ENCODE data around the gene FREY1. TPM values are rescaled to one million over a fixed set of nuclear protein-coding genes. Genes with fewer than 3 reads are reported as not detected.

Gene FREY1
- total RNA-seq, 2 experiments from 2014 or later = 5.7 to 6.0 TPM

DNA sequence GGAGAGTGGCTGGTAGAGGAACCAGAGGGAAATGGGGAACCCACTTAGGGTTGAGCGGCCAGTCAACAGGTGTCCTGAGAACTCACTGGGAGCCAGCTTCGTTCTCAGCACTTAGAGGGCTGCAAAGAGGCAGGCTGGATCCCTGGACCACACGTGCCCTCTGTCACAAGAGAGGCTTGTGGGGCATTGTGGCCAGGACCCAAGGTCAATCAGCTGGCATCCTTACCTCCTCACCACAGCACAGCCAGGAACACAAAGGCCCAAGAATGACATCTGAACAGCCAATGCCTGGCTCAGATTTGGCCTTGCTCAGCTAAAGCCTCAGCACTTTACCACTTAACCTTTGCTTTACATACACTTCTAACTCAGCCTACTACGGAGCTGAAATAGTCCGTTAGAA is 14.2 kb downstream of the FREY1 start:
- CTCF ChIA-PET = no interaction called here

GRCh38 chr11:45890886-45891550 is 16.1 kb downstream of the FREY1 start:
- intact Hi-C loops (cut with DNase I, micrococcal nuclease) = no loop called here
- peaks cover 39% of the 10 kb centered on the region for H3K27me3 Mint-ChIP-seq
- Histone ChIP-seq H3K27me3 (ENCODE audit: control insufficient read depth in 1 of 2, insufficient read depth in 2 of 2, low read length in 2 of 2) (peaks cover 14 to 19% of the 10 kb centered on the region in 2 experiments), H3K27ac (ENCODE audit: low read depth in 1 of 2, low read length in 2 of 2) (no peak overlapping the region), H3K4me3 (ENCODE audit: low read length) (no peak overlapping the region), H3K36me3 (ENCODE audit: insufficient read depth, low read length) (no peaks in the 10 kb centered on the region), H3K9me3 (ENCODE audit: control insufficient read depth in 1 of 2, insufficient read depth in 1 of 2, low read length in 2 of 2) (peaks cover 0 to 2% of the 10 kb centered on the region in 2 experiments), H3K4me1 (ENCODE audit: insufficient read depth, low read length) (peaks cover 2% of the 10 kb centered on the region)
- H3K4me1 Mint-ChIP-seq (ENCODE audit: low read depth) = no peaks in the 10 kb centered on the region
- DNase-seq = no peak
- POLR2A ChIA-PET = no interaction called here
- no peaks in the 10 kb centered on the region for H3K9me3 Mint-ChIP-seq
- TF ChIP-seq, protein P1, sequence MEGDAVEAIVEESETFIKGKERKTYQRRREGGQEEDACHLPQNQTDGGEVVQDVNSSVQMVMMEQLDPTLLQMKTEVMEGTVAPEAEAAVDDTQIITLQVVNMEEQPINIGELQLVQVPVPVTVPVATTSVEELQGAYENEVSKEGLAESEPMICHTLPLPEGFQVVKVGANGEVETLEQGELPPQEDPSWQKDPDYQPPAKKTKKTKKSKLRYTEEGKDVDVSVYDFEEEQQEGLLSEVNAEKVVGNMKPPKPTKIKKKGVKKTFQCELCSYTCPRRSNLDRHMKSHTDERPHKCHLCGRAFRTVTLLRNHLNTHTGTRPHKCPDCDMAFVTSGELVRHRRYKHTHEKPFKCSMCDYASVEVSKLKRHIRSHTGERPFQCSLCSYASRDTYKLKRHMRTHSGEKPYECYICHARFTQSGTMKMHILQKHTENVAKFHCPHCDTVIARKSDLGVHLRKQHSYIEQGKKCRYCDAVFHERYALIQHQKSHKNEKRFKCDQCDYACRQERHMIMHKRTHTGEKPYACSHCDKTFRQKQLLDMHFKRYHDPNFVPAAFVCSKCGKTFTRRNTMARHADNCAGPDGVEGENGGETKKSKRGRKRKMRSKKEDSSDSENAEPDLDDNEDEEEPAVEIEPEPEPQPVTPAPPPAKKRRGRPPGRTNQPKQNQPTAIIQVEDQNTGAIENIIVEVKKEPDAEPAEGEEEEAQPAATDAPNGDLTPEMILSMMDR (IDR thresholded peaks at IDR 0.05) = no peak
- H3K27ac Mint-ChIP-seq = no peak overlapping the region
- H3K4me3 Mint-ChIP-seq = no peak overlapping the region
- CTCF ChIA-PET = no interaction called here
- H3K36me3 Mint-ChIP-seq (ENCODE audit: low read depth) = no peaks in the 10 kb centered on the region
- ATAC-seq (ENCODE audit: poor library complexity) = no peak

More for the DNA sequence above, 14.2 kb downstream of the FREY1 start:
- H3K4me1 ChIP-seq (ENCODE audit: insufficient read depth, low read length) = no peaks in the 10 kb centered on the region
- no peaks in the 10 kb centered on the region for H3K36me3 ChIP-seq (ENCODE audit: insufficient read depth, low read length)
- Mint-ChIP-seq H3K27ac (no peak overlapping the region), H3K4me1 (ENCODE audit: low read depth) (no peaks in the 10 kb centered on the region), H3K9me3 (no peaks in the 10 kb centered on the region), H3K4me3 (no peak overlapping the region), H3K36me3 (ENCODE audit: low read depth) (no peaks in the 10 kb centered on the region), H3K27me3 (peaks cover 53% of the 10 kb centered on the region)
- no peak for ATAC-seq (ENCODE audit: poor library complexity)
- TF ChIP-seq, protein P1 (IDR thresholded peaks at IDR 0.05) = no peak
- no peak overlapping the region for H3K4me3 ChIP-seq (ENCODE audit: low read length)
- intact Hi-C loops (cut with DNase I, micrococcal nuclease) = no loop called here
- H3K27ac ChIP-seq (ENCODE audit: low read depth in 1 of 2, low read length in 2 of 2) = no peak overlapping the region
- POLR2A ChIA-PET = interaction anchor here (0.7 kb wide), 1 partner anchor 46 kb away, joined by 3 read pairs; the partner anchor contains the start of gene CRY2
- H3K27me3 ChIP-seq (ENCODE audit: control insufficient read depth in 1 of 2, insufficient read depth in 2 of 2, low read length in 2 of 2) = peaks cover 24 to 37% of the 10 kb centered on the region in 2 experiments
- H3K9me3 ChIP-seq (ENCODE audit: control insufficient read depth in 1 of 2, insufficient read depth in 1 of 2, low read length in 2 of 2) = peaks cover 0 to 6% of the 10 kb centered on the region in 2 experiments
- no peak for DNase-seq

GRCh38 chr11:45889966-45890365 is 17.1 kb downstream of the FREY1 start:
- Mint-ChIP-seq H3K9me3 (no peaks in the 10 kb centered on the region), H3K4me1 (ENCODE audit: low read depth) (peaks cover 4% of the 10 kb centered on the region), H3K27ac (no peak overlapping the region), H3K27me3 (peaks cover 31% of the 10 kb centered on the region), H3K36me3 (ENCODE audit: low read depth) (peaks cover 4% of the 10 kb centered on the region), H3K4me3 (no peak overlapping the region)
- Histone ChIP-seq H3K9me3 (ENCODE audit: control insufficient read depth in 1 of 2, insufficient read depth in 1 of 2, low read length in 2 of 2) (peaks cover 0 to 5% of the 10 kb centered on the region in 2 experiments), H3K27ac (ENCODE audit: low read depth in 1 of 2, low read length in 2 of 2) (no peak overlapping the region), H3K4me1 (ENCODE audit: insufficient read depth, low read length) (peaks cover 10% of the 10 kb centered on the region), H3K36me3 (ENCODE audit: insufficient read depth, low read length) (no peaks in the 10 kb centered on the region), H3K4me3 (ENCODE audit: low read length) (no peak overlapping the region), H3K27me3 (ENCODE audit: control insufficient read depth in 1 of 2, insufficient read depth in 2 of 2, low read length in 2 of 2) (peaks cover 8 to 13% of the 10 kb centered on the region in 2 experiments)
- ChIA-PET POLR2A (no interaction called here), CTCF (no interaction called here)
- intact Hi-C loops (cut with DNase I, micrococcal nuclease) = loop anchor here in 1 of 2 experiments (5.0 kb wide), 1 partner anchor 502 kb away; the partner anchor contains the start of gene CHRM4
- no peak for DNase-seq
- TF ChIP-seq, protein P1 (IDR thresholded peaks at IDR 0.05) = no peak
- no peak for ATAC-seq (ENCODE audit: poor library complexity)

Data from CD4-positive, alpha-beta T cell (primary cell).